K562 (cell line): Measurements from ENCODE around the gene PDE4A. TPM values are rescaled to one million over a fixed set of nuclear protein-coding genes. Genes with fewer than 3 reads are reported as not detected.
A peak's percentile ranks its signal among the peaks of the same experiment; 100 is the strongest.

Experiments used
- CREB1 ChIP-seq, 2 experiments: sonication (generic) in 1 of 2; formaldehyde crosslinking in 1 of 2; IDR thresholded peaks; 2 replicates each; pipeline versions ENCODE4 v1.6.1 to v1.8.0; 2012 to 2022; ENCODE audit warnings: inconsistent platforms in 1 of 2, mild to moderate bottlenecking in 1 of 2, missing genetic modification reagents in 1 of 2, moderate library complexity in 1 of 2
- CUX1 ChIP-seq: fragments of 200-800 bp; sonication (Bioruptor generic); IDR thresholded peaks from 2 replicates; pipeline ENCODE4 v1.6.1; 2016; ENCODE audit warnings: missing genetic modification characterization, missing compliant biosample characterization
- GATAD2A ChIP-seq: fragments of 450-650 bp; IDR thresholded peaks from 2 replicates; pipeline ENCODE4 v1.6.1; 2017
- GTF2F1 ChIP-seq: IDR thresholded peaks from 2 replicates; pipeline ENCODE4 v1.6.1; 2011; ENCODE audit warnings: low read depth, low read length, improper control_type of control experiment
- HDAC1 ChIP-seq, 2 experiments: fragments of 450-650 bp; IDR thresholded peaks; 2 replicates each; pipeline ENCODE4 v1.6.1; 2016 to 2017; ENCODE audit warnings: inconsistent platforms in 1 of 2, mild to moderate bottlenecking in 1 of 2, moderate library complexity in 1 of 2
- HDAC8 ChIP-seq: fragments of 450-650 bp; IDR thresholded peaks from 2 replicates; pipeline ENCODE4 v1.6.1; 2016; ENCODE audit warnings: mild to moderate bottlenecking, missing genetic modification characterization, moderate library complexity, missing compliant biosample characterization
- NFRKB ChIP-seq: fragments of 450-650 bp; IDR thresholded peaks from 2 replicates; pipeline ENCODE4 v1.6.1; 2016; ENCODE audit warnings: low read depth
- PCBP1 ChIP-seq: fragments of 200-400 bp; formaldehyde crosslinking; IDR thresholded peaks from 2 replicates; pipeline ENCODE4 v1.6.1; 2018; ENCODE audit warnings: mild to moderate bottlenecking, low read depth, low read length; ENCODE audit not compliant: poor library complexity, severe bottlenecking
- PRPF4 ChIP-seq: fragments of 200-400 bp; formaldehyde crosslinking; IDR thresholded peaks from one replicate; pipeline ENCODE4 v1.6.1; 2017; ENCODE audit warnings: low read length, low read depth, mild to moderate bottlenecking; ENCODE audit not compliant: insufficient read depth, poor library complexity, severe bottlenecking
- SMARCC2 ChIP-seq: fragments of 450-650 bp; IDR thresholded peaks from 2 replicates; pipeline ENCODE4 v1.6.1; 2017; ENCODE audit warnings: antibody characterized with exemption, moderate library complexity, mild to moderate bottlenecking, low read depth
- SP1 ChIP-seq: sonication (generic); formaldehyde crosslinking; IDR thresholded peaks from 2 replicates; pipeline ENCODE4 v1.8.1; 2022; ENCODE audit warnings: mild to moderate bottlenecking, missing genetic modification reagents
- THAP12 ChIP-seq: fragments of 250-450 bp; sonication (Bioruptor Pico); IDR thresholded peaks from 2 replicates; pipeline ENCODE4 v1.9.0; 2021; ENCODE audit warnings: mild to moderate bottlenecking, inconsistent platforms
- YBX1 ChIP-seq: fragments of 450-650 bp; IDR thresholded peaks from 2 replicates; pipeline ENCODE4 v1.7.1; 2016; ENCODE audit warnings: mild to moderate bottlenecking
- ZNF512 ChIP-seq: IDR thresholded peaks from 2 replicates; pipeline ENCODE4 v1.6.1; 2016; ENCODE audit warnings: missing genetic modification characterization, missing compliant biosample characterization
- ZNF77 ChIP-seq: fragments of 250-450 bp; sonication (Bioruptor Pico); IDR thresholded peaks from 2 replicates; pipeline ENCODE4 v1.5.0; 2020
- polyA plus RNA-seq, 8 experiments: library from polyadenylated mRNA; depleted of rRNA in 4 of 8; stranded (reverse) in 5 of 8; unstranded in 3 of 8; fragments of >200 nt; fragmentation: Nextera tagmentation in 2 of 8; fragmentation: Illumina TruSeq in 1 of 8; extraction: Ambion mirVana in 2 of 8; extraction: Trizol in 1 of 8; gene quantifications; 2 replicates each; pipeline versions ENCODE4 v1.2.1 to v1.2.3, GENCODE V29; 2011 to 2014; ENCODE audit warnings: inconsistent platforms in 1 of 8, missing spikeins in 1 of 8
- total RNA-seq, 7 experiments: library from RNA; depleted of rRNA in 6 of 7; stranded (reverse); fragments of >200 nt in 6 of 7; fragmentation: Illumina TruSeq in 2 of 7; extraction: Trizol in 2 of 7; gene quantifications; 2 replicates each; pipeline versions ENCODE4 v1.2.1 to v1.2.3, GENCODE V29; 2011 to 2021; ENCODE audit warnings: low replicate concordance in 1 of 7

The PDE4A gene
- total and polyA plus RNA-seq, 9 of the 15 experiments (the other 6 are each of a cell fraction or from before 2014, with no cell fraction given), result 0.66 to 26.9 (median 4.6) TPM

GRCh38 chr19:10503002-10503789 is 82.9 kb downstream of the PDE4A start, which contains the start of gene KEAP1 (continued):
- TF ChIP-seq PRPF4 (no peak), GATAD2A (peak; percentile 82), YBX1 (no peak), GTF2F1 (no peak), ZNF77 (CRISPR knock-in tag) (no peak), THAP12 (peak; percentile 47; the same call in 1 of the 2 replicates), SP1 (CRISPR knock-in tag) (peak; percentile 41; the same call in 1 of the 2 replicates), NFRKB (peak; percentile 88), SMARCC2 (peak; percentile 31; the same call in 1 of the 2 replicates), CUX1 (CRISPR knock-in tag) (peak; percentile 87), HDAC1 (IDR thresholded peaks at IDR 0.05) (peak in 1 of 2 experiments; percentile 51; a peak in 2 of 4 replicates), PCBP1 (peak; percentile 16), CREB1 (IDR thresholded peaks at IDR 0.05) (no peak), CREB1 (CRISPR knock-in tag; IDR thresholded peaks at IDR 0.05) (no peak), HDAC8 (0 out of 2 replicates have a peak, but pooled peaks have one; percentile 41), ZNF512 (tag) (peak; percentile 52)
